SIG-M5 treated with dmso at 0.1 percent for 504 hours (cell line): ENCODE data around the gene LDLRAD4.

Experiments
- DNase-seq: peaks from one replicate; lab custom pipeline; 2025; ENCODE audit not compliant: unreplicated experiment; lab: John Stamatoyannopoulos, UW

The LDLRAD4 gene

GRCh38 chr18:13366962-13367892 lies 148.7 kb downstream of the LDLRAD4 start:
- no peak for DNase-seq

- DNase-seq: no peak
Observed at GRCh38 chr18:13368080-13368813, 149.7 kb downstream of the LDLRAD4 start.

- DNase-seq: no peak
Observed at GRCh38 chr18:13369353-13369752, 150.8 kb downstream of the LDLRAD4 start.

- no peak for DNase-seq
Observed at GRCh38 chr18:13369756-13370510, 151.4 kb downstream of the LDLRAD4 start.

GRCh38 chr18:13370995-13371625 lies 152.6 kb downstream of the LDLRAD4 start:
- no peak for DNase-seq

GRCh38 chr18:13371689-13372418 lies 153.3 kb downstream of the LDLRAD4 start:
- DNase-seq: no peak

GRCh38 chr18:13372531-13372951 lies 154.0 kb downstream of the LDLRAD4 start:
- no peak for DNase-seq

- DNase-seq: no peak
Observed at GRCh38 chr18:13374096-13374467, 155.5 kb downstream of the LDLRAD4 start.

GRCh38 chr18:13374468-13375301 lies 156.1 kb downstream of the LDLRAD4 start:
- no peak for DNase-seq

GRCh38 chr18:13375302-13376255 lies 157.0 kb downstream of the LDLRAD4 start:
- no peak for DNase-seq

- DNase-seq: no peak
Observed at GRCh38 chr18:13376298-13376840, 157.8 kb downstream of the LDLRAD4 start.

- DNase-seq: no peak
Observed at GRCh38 chr18:13376841-13377351, 158.3 kb downstream of the LDLRAD4 start.

GRCh38 chr18:13377496-13377895 lies 158.9 kb downstream of the LDLRAD4 start:
- DNase-seq: no peak

GRCh38 chr18:13378150-13378549 lies 159.6 kb downstream of the LDLRAD4 start:
- no peak for DNase-seq

GRCh38 chr18:13379062-13379865 lies 160.7 kb downstream of the LDLRAD4 start:
- no peak for DNase-seq

- no peak for DNase-seq
Observed at GRCh38 chr18:13379930-13380690, 161.6 kb downstream of the LDLRAD4 start.
